Mucosa of descending colon (tissue), 3 donors: ENCODE data around the gene TCN1. TPM values are rescaled to one million over a fixed set of nuclear protein-coding genes. Genes with fewer than 3 reads are reported as not detected.
"Not testable (repeated sequence)": the region's sequence is repeated elsewhere in the genome, so short reads cannot be mapped to it uniquely, and the experiment has no call there.

ENCODE experiments used
- ATAC-seq: fragments of 200-7000 bp; cut with Tn5 transposase; one replicate; pipeline ENCODE4 v1.9.1; 2020; ENCODE audit warnings: mild to moderate bottlenecking, moderate library complexity
- DNase-seq, 3 donors: peaks; one replicate each; pipeline ENCODE4 v3.0.0-alpha.2; 2020
- H3K36me3 ChIP-seq: fragments of 200-600 bp; one replicate; pipeline ENCODE4 v1.8.0; 2021; ENCODE audit warnings: low read depth, mild to moderate bottlenecking
- H3K4me1 ChIP-seq: fragments of 200-600 bp; one replicate; pipeline ENCODE4 v1.8.0; 2021; ENCODE audit warnings: low read depth, mild to moderate bottlenecking
- H3K4me3 ChIP-seq: fragments of 200-600 bp; one replicate; pipeline ENCODE4 v1.8.0; 2021; ENCODE audit warnings: mild to moderate bottlenecking
- H3K9me3 ChIP-seq: fragments of 200-600 bp; one replicate; pipeline ENCODE4 v1.8.0; 2021; ENCODE audit warnings: mild to moderate bottlenecking
- intact Hi-C, 2 donors: fragments of 100-400 bp; cut with DNase I in 1 of 2; cut with micrococcal nuclease in 1 of 2; formaldehyde crosslinking; loops; one replicate each; pipeline versions ENCODE4 v1.11.0 to v1.11.1; 2022; cut with DNase I, micrococcal nuclease
- total RNA-seq, 3 donors: library from RNA; stranded (reverse); fragmentation: NEBNext Ultra II Directional in 2 of 3; extraction: Animal tissue kit (Norgen Biotek cat#: 25700) in 2 of 3; gene quantifications; one replicate each; pipeline versions ENCODE4 v1.2.1 to v1.2.4, GENCODE V29; 2021 to 2023
- TF ChIP-seq, protein P1 (sequence below): fragments of 200-600 bp; IDR thresholded peaks from one replicate; pipeline ENCODE4 v1.8.0; 2022; ENCODE audit warnings: antibody characterized with exemption, mild to moderate bottlenecking
- donor health status: DM: no; HTN: no; CAD: no; lungs with moderate emphysema.
- donor health status: DM: no; HTN: no; CAD: no.
- donor health status: DM: no; HTN: yes; CAD: no.

TCN1 gene
- total RNA-seq, 3 donors from 2014 or later = 1.7 TPM; not detected in 2

DNA sequence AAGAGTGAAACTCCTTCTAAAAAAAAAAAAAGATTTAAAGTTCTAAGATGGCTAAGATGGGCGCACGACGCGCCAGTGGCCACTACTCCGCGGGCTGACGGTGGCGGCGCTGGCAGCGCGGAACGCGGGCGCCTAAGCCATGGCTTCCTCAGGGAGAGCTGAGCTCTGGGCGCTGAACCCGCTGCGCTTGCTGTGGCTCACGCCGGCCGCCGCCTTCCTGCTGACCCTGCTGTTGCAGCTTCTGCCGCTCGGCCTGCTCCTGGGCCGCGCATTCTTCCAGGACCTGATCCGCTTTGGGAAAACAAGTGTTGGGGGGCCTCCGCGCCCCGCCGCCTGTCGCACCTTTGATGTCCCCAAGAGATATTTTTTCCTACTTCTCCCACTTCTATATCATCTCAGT is 31.8 kb upstream of the TCN1 start:
- Histone ChIP-seq H3K9me3 (no peaks in the 10 kb centered on the region), H3K4me3 (no peak overlapping the region), H3K36me3 (no peaks in the 10 kb centered on the region), H3K4me1 (no peaks in the 10 kb centered on the region)
- DNase-seq = no peak
- ATAC-seq = no peak
- intact Hi-C loops = no loop called here
- TF ChIP-seq, protein P1, sequence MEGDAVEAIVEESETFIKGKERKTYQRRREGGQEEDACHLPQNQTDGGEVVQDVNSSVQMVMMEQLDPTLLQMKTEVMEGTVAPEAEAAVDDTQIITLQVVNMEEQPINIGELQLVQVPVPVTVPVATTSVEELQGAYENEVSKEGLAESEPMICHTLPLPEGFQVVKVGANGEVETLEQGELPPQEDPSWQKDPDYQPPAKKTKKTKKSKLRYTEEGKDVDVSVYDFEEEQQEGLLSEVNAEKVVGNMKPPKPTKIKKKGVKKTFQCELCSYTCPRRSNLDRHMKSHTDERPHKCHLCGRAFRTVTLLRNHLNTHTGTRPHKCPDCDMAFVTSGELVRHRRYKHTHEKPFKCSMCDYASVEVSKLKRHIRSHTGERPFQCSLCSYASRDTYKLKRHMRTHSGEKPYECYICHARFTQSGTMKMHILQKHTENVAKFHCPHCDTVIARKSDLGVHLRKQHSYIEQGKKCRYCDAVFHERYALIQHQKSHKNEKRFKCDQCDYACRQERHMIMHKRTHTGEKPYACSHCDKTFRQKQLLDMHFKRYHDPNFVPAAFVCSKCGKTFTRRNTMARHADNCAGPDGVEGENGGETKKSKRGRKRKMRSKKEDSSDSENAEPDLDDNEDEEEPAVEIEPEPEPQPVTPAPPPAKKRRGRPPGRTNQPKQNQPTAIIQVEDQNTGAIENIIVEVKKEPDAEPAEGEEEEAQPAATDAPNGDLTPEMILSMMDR = no peak

DNA sequence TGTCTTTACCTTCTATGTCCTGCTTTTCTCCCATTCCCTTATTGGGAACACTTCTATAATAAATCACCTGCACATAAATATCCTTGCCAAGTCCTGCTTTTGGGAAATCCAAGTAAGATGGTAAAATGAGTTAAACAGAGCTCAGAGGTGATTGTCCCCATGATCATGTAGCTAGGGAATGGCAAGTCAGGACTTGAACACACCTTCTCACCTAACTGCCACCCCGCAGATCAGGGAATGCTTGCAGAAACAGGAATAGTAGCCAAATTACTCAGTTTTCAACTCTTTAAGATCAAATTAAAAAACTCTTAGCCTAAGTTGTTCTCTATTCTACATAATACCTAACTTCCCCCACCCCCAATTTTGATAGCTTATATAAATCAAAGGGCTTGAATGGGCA is 28.3 kb upstream of the TCN1 start:
- Histone ChIP-seq H3K36me3 (no peaks in the 10 kb centered on the region), H3K9me3 (peaks cover 7% of the 10 kb centered on the region), H3K4me1 (no peaks in the 10 kb centered on the region), H3K4me3 (no peak overlapping the region)
- TF ChIP-seq, protein P1 = no peak
- intact Hi-C loops = no loop called here
- no peak for ATAC-seq
- DNase-seq = no peak

DNA sequence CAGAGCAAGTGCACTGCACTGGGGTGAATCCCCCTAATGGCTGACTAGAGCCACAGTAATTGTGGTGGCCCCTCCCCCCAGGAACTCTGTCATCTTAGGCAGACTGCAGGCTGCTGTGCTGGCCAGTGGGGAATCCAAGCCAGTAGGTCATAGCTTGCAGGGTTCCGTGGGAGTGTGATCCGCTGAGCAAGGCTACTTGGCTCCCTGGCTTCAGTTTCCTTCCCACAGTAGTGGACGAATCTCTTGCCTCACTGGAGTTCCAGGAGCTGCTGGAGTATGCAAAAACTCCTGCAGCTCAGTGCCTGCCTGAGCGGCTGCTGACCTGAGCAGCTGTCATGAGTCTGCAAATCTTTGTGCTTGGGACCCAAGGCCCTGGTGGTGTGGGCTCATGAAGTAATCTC is 25.5 kb upstream of the TCN1 start:
- TF ChIP-seq, protein P1 = no peak
- Histone ChIP-seq H3K4me1 (no peaks in the 10 kb centered on the region), H3K4me3 (no peak overlapping the region), H3K36me3 (no peaks in the 10 kb centered on the region), H3K9me3 (peaks cover 25% of the 10 kb centered on the region)
- intact Hi-C loops = no loop called here
- ATAC-seq (no peak), DNase-seq (no peak)

DNA sequence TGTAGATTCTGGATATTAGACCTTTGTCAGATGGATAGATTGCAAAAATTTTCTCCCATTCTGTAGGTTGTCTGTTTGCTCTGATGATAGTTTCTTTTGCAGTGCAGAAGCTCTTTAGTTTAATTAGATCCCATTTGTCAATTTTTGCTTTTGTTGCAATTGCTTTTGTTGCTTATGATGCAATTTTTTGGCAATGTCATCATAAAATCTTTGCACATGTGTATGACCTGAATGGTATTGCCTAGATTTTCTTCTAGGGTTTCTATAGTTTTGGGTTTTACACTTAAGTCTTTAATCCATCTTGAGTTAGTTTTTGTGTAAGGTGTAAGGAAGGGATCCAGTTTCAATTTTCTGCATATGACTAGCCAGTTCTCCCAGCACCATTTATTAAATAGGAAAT is 20.9 kb upstream of the TCN1 start:
- peaks cover 25% of the 10 kb centered on the region for H3K9me3 ChIP-seq
- ATAC-seq, intact Hi-C loops, DNase-seq, H3K4me3 ChIP-seq, H3K4me1 ChIP-seq, H3K36me3 ChIP-seq: not testable (repeated sequence)

DNA sequence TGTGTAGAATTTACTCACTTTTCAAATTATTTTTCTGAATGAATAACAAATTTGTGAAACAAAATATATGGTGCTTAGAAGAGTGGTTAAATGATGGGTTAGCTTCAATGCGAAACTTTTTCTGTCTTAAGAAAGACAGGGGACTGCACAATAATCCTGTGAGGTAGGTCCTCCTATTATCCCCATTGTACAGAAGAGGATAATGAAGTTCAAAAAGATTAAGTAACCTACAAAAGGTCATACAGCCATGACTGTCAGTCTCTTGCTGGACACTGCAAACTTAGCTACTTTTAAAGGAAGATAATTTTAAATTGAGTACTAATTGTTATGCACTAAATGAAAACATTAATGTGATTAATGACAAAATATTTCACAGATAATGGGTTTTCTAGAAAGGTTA is 17.3 kb upstream of the TCN1 start:
- H3K36me3 ChIP-seq = no peaks in the 10 kb centered on the region
- H3K4me1 ChIP-seq = peaks cover 8% of the 10 kb centered on the region
- DNase-seq (no peak), ATAC-seq (no peak)
- H3K4me3 ChIP-seq = no peak overlapping the region
- TF ChIP-seq, protein P1 = no peak
- intact Hi-C loops = no loop called here
- peaks cover 10% of the 10 kb centered on the region for H3K9me3 ChIP-seq

DNA sequence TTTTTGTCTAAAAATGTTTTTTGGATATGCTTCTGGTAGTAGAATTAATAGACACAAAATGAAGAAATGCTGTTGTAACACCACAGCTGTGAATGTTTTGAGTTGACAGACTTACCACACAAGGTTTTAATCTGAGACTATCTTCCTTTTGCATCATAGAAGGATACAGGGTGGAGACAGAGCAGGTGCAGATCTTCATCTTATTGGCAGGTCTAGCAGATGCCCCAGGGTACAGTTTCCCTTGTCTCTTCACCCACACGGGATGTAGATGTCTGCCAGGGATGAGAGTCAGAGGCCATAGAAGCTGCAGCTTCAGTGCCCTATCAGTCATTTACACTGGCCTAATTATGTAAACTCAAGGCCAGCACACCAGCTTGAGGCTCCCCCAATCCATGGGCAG is 13.3 kb upstream of the TCN1 start:
- peaks cover 8% of the 10 kb centered on the region for H3K4me1 ChIP-seq
- DNase-seq (no peak), ATAC-seq (no peak)
- H3K4me3 ChIP-seq = no peak overlapping the region
- intact Hi-C loops = no loop called here
- no peaks in the 10 kb centered on the region for H3K36me3 ChIP-seq
- no peaks in the 10 kb centered on the region for H3K9me3 ChIP-seq
- TF ChIP-seq, protein P1 = no peak
